GM19043 (cell line): ENCODE data around the gene CELF6.

Experiments used
- ATAC-seq: cut with Tn5 transposase; IDR thresholded peaks from one replicate; pipeline ENCODE4 v1.9.1; 2021; ENCODE audit warnings: low read depth; ENCODE audit not compliant: unreplicated experiment

The CELF6 gene

GRCh38 chr15:72319360-72319984, 485 bp downstream of the CELF6 start:
- ATAC-seq = no peak

GRCh38 chr15:72318408-72318942, 1.5 kb downstream of the CELF6 start:
- no peak for ATAC-seq

- no peak for ATAC-seq
These were observed 4.1 kb downstream of the CELF6 start for GRCh38 chr15:72315706-72316370.

GRCh38 chr15:72313881-72314280, 6.1 kb downstream of the CELF6 start:
- no peak for ATAC-seq

GRCh38 chr15:72313448-72313840, 6.5 kb downstream of the CELF6 start:
- ATAC-seq = no peak

- no peak for ATAC-seq
These were observed 7.1 kb downstream of the CELF6 start for GRCh38 chr15:72312605-72313447.

- ATAC-seq = no peak
These were observed 12.9 kb downstream of the CELF6 start for GRCh38 chr15:72307026-72307425.

- no peak for ATAC-seq
These were observed 13.7 kb downstream of the CELF6 start for GRCh38 chr15:72306211-72306785.

GRCh38 chr15:72304596-72304995, 15.4 kb downstream of the CELF6 start:
- ATAC-seq = no peak

- ATAC-seq = no peak
These were observed 17.0 kb downstream of the CELF6 start for GRCh38 chr15:72302955-72303354.

GRCh38 chr15:72289597-72290325, 30.2 kb downstream of the CELF6 start:
- no peak for ATAC-seq

GRCh38 chr15:72288796-72289596, 31.0 kb downstream of the CELF6 start:
- no peak for ATAC-seq

- no peak for ATAC-seq
These were observed 33.9 kb downstream of the CELF6 start for GRCh38 chr15:72285927-72286516.

GRCh38 chr15:72285402-72285801, 34.6 kb downstream of the CELF6 start:
- no peak for ATAC-seq

- no peak for ATAC-seq
These were observed 35.2 kb downstream of the CELF6 start for GRCh38 chr15:72284781-72285180.

GRCh38 chr15:72281713-72282112, 38.2 kb downstream of the CELF6 start:
- ATAC-seq = no peak

GRCh38 chr15:72280751-72281150, 39.2 kb downstream of the CELF6 start:
- no peak for ATAC-seq

GRCh38 chr15:72278737-72279136, 41.2 kb downstream of the CELF6 start:
- ATAC-seq = no peak

- no peak for ATAC-seq
These were observed 43.6 kb downstream of the CELF6 start for GRCh38 chr15:72276326-72276700.
